H1 (cell line): ENCODE data around the gene NEU4. TPM values are rescaled to one million over a fixed set of nuclear protein-coding genes. Genes with fewer than 3 reads are reported as not detected.

Experiments
- ASH2L ChIP-seq: fragments of 200-600, 300-600 bp; sonication (generic); IDR thresholded peaks from one replicate; pipeline ENCODE4 v1.7.1; 2017; ENCODE audit warnings: low read length
- BACH1 ChIP-seq: IDR thresholded peaks from 2 replicates; pipeline ENCODE4 v1.6.1; 2012; ENCODE audit warnings: low read length, improper control_type of control experiment
- CREB1 ChIP-seq: IDR thresholded peaks from 2 replicates; pipeline ENCODE4 v1.6.1; 2012; ENCODE audit warnings: inconsistent platforms
- EGR1 ChIP-seq: IDR thresholded peaks from 2 replicates; pipeline ENCODE4 v1.6.1; 2011; ENCODE audit warnings: low read depth, low read length, borderline replicate concordance
- TAF7 ChIP-seq: optimal IDR thresholded peaks from 2 replicates; pipeline ENCODE3; 2011; ENCODE audit warnings: low read depth, mild to moderate bottlenecking, inconsistent platforms, low read length, moderate library complexity, borderline replicate concordance
- TCF12 ChIP-seq: IDR thresholded peaks from 2 replicates; pipeline ENCODE4 v1.6.1; 2011; ENCODE audit warnings: low read depth, mild to moderate bottlenecking, low read length
- ZNF274 ChIP-seq: IDR thresholded peaks from 2 replicates; pipeline ENCODE4 v1.7.0; 2012; ENCODE audit warnings: low read length, borderline replicate concordance; ENCODE audit errors: extremely low read depth
- polyA plus RNA-seq, 7 experiments: library from polyadenylated mRNA; depleted of rRNA in 3 of 7; stranded (reverse) in 5 of 7; unstranded in 2 of 7; fragments of >200 nt in 5 of 7; fragments of 200-250 nt in 2 of 7; gene quantifications; 1 replicate in 5 of 7; 2 replicates in 1 of 7; 4 replicates in 1 of 7; pipeline versions ENCODE4 v1.2.1 to v1.2.3, GENCODE V29; 2011 to 2013; ENCODE audit warnings: missing spikeins in 2 of 7, mixed read lengths in 2 of 7
- total RNA-seq: library from RNA; stranded (reverse); fragmentation: NEBNext Ultra II Directional; extraction: Animal tissue kit (Norgen Biotek cat#: 25700); gene quantifications from 2 replicates; pipeline ENCODE4 v1.2.1, GENCODE V29; 2021
- TF ChIP-seq, protein P1 (sequence below), 3 experiments: IDR thresholded peaks; 1 replicate in 2 of 3; 2 replicates in 1 of 3; pipeline versions ENCODE4 v1.5.1 to v1.6.1; 2011; ENCODE audit warnings: low read length in 3 of 3, mild to moderate bottlenecking in 3 of 3, inconsistent platforms in 2 of 3, low read depth in 1 of 3, moderate library complexity in 1 of 3; ENCODE audit not compliant: insufficient read depth in 1 of 3; ENCODE audit errors: control extremely low read depth in 1 of 3
- TF ChIP-seq, protein P2 (sequence below): IDR thresholded peaks from 2 replicates; pipeline ENCODE4 v1.6.1; 2011; ENCODE audit warnings: low read depth, mild to moderate bottlenecking, low read length; ENCODE audit not compliant: insufficient read depth
- TF ChIP-seq, protein P3 (sequence below): IDR thresholded peaks from 2 replicates; pipeline ENCODE4 v1.6.1; 2012; ENCODE audit warnings: inconsistent platforms

The NEU4 gene
- total and polyA plus RNA-seq, 2 of the 8 experiments (the other 6 are each of a cell fraction or from before 2014, with no cell fraction given), result 0.32 to 0.50 TPM

DNA sequence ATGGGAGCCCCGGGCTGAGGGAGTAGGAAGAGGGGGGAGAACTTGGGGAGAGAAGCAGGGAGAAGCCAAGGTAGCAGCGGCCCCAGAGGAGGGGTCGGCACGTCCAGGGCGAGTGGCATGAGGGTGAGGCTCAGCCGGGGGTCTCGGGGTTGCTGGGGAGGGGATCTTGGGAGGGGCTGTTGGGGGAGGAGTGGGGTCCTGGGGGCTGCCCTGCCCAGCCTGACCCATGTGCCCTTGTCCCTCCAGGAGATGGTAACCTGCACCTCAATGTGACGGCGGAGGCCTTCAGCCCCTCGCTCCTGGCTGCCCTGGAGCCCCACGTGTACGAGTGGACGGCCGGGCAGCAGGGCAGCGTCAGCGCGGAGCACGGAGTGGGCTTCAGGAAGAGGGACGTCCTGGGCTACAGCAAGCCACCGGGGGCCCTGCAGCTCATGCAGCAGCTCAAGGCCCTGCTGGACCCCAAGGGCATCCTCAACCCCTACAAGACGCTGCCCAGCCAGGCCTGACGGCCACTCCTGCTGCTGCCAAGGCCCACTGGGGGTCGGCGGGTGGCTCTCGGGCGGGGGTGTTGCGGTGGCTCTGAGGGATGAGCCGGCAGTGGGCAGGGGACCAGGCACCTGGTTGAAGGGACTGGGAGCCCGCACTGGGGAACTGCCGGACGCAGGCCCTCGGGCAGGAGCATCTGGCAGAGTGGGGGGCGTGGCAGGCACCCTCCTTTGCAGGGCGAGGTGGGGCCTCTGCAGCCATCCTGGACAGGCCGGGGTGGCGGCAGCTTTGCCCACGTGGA is 41.3 kb upstream of the NEU4 start (continued):
- TF ChIP-seq, protein P1, sequence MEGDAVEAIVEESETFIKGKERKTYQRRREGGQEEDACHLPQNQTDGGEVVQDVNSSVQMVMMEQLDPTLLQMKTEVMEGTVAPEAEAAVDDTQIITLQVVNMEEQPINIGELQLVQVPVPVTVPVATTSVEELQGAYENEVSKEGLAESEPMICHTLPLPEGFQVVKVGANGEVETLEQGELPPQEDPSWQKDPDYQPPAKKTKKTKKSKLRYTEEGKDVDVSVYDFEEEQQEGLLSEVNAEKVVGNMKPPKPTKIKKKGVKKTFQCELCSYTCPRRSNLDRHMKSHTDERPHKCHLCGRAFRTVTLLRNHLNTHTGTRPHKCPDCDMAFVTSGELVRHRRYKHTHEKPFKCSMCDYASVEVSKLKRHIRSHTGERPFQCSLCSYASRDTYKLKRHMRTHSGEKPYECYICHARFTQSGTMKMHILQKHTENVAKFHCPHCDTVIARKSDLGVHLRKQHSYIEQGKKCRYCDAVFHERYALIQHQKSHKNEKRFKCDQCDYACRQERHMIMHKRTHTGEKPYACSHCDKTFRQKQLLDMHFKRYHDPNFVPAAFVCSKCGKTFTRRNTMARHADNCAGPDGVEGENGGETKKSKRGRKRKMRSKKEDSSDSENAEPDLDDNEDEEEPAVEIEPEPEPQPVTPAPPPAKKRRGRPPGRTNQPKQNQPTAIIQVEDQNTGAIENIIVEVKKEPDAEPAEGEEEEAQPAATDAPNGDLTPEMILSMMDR (IDR thresholded peaks at IDR 0.05; ENCODE audit: control extremely low read depth in 1 of 3, insufficient read depth in 1 of 3, low read depth in 1 of 3, low read length in 3 of 3), result no peak
- TF ChIP-seq BACH1 (no peak), ZNF274 (no peak), ASH2L (no peak), EGR1 (no peak), CREB1 (no peak), TCF12 (no peak), TAF7 (no peak)
- TF ChIP-seq, protein P2, sequence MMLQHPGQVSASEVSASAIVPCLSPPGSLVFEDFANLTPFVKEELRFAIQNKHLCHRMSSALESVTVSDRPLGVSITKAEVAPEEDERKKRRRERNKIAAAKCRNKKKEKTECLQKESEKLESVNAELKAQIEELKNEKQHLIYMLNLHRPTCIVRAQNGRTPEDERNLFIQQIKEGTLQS, result no peak
- TF ChIP-seq, protein P3, sequence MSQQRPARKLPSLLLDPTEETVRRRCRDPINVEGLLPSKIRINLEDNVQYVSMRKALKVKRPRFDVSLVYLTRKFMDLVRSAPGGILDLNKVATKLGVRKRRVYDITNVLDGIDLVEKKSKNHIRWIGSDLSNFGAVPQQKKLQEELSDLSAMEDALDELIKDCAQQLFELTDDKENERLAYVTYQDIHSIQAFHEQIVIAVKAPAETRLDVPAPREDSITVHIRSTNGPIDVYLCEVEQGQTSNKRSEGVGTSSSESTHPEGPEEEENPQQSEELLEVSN, result no peak
